HG03439 (cell line): ENCODE results near the gene EOGT.

Experiments
- ATAC-seq: cut with Tn5 transposase; IDR thresholded peaks from one replicate; pipeline ENCODE4 v1.9.1; 2021; ENCODE audit warnings: mild to moderate bottlenecking, moderate library complexity; ENCODE audit not compliant: unreplicated experiment

Gene EOGT

DNA sequence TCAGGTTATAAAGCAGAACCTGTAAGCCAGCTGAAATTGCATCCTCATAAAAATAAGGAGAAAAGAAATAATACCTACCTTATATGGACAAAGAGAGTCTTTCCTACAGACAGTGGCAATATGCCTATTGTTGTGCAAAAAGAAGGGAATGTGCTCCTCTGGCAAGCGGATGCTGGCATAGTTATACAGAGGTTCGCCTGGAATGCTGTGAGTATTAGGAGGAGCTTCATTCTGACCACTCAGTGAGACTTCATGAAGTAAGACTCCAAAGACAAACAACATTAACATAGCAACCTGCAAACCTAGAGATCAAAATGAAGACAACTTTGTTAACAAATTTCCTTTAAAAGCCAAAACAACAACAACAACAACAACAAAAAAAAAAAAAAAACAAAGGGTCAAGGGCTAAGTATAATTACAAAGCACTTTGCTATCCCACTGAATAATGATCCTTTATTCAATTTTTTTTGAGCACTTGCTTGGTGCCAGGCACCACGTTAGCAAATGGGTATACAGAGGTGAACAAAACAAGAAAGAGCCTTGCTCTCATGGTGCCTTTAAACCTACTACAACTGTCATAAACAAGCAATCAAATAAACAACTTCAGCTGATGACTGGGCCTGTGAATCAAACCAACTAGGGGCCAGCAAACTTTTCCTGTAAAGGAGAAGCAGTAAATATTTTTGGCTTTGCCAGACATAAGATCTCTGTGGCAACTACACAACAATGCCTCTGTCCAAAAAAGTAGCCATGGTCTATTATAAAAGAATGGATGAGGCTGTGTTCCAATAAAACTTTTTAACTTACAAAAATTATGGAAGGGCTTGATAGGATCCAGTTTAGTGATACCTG is 3.7 kb downstream of the EOGT start:
- no peak for ATAC-seq

DNA sequence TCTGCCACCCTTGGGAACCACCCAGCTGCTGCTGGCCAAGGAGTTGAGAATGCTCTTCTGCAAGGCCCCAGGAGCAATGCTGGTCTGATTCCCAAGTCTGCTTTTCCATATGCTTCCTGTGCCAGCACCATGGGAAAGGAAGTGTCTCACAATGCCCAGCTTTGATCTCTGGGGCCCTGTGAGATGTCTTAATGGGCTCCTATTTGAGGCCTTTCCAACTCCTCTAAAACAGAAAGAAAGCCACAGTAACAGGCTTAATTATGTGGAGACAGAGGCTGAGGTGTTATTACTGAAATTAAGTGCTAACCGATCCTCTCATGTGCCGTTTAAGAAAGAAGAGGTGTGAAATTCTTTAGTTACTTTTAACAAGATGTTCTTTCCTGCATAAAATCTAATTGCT is 4.5 kb downstream of the EOGT start:
- no peak for ATAC-seq

DNA sequence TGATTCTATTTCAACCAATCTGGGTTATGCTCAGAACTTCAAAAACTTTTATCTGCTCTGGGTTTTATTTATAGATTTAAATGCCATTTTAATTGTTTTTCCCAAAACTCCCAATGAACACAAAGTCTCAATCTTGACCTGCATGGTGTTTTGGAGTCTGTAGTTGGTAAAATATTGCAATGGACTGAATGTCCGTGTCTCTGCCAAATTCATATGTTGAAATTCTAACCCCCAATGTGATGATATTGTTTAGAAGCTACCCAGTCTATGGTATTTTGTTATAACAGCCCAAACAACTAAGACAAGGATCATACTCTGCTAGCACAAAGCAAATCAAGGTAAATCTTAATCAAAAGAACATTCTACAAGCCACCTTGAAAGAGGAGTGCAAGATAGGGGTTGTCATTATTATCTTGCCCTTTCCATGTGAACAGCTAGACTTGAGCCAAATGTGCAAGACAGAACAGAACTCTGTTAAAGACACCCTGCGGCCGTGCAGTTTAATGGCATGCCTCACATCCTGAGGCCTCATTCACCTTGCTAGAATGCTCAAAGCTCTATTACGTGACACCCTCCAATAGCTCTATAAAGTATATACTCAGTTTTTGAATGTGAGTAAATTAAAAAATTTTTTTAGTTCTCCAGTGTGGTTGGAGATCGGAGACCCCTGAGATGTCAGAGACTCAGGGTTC is 7.5 kb downstream of the EOGT start:
- ATAC-seq: no peak

DNA sequence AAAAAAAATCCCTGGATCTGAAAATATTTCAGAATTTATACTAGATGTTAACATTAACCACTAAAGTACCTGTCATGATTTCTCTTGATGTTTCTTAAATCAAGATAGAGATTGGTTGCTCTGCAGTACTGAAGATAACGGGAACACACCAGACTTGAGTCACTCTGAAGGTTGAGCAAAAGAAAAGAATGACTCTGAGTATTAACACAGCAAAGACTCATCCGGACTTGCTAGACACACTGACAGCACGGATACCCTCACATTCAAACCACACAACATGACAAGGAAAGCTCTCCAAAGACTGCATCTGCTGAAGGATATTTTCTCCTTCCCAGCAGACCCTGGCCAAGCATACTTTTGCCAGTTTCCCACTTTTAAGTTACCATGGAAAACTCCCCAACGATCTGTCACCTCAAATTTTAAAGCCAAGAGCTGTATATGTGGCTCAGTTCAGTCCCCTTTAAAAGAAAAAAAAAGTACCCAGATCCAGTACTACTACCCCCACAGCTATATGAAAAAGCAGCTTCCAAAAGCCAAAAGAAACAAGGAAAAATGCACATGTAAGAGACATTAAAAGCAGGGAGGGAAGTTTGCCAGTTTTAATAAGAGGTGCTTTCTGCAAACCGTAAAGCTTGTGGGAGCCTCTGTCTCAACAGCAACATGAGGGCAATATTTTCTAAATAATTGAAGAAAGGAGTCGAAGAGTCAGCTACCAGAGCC is 8.3 kb downstream of the EOGT start:
- no peak for ATAC-seq

DNA sequence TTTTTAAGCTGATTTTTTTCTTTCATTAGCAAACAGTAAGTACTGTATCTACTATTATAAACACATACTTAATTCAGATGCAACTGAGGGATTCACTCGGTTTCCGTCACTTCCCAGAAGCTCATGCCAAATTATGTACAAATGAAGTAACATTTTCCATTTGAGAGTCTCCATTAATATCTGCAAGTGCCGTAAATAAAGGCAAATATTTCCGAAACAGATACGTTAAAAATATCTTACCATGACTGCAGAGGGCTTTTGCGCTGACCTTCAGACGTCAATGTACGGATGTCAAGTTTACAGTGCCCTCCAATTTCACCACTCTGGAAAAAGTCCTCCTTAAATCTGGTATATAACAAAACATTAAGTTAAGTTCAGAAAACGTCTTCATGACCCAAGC is 9.3 kb downstream of the EOGT start:
- ATAC-seq: no peak

DNA sequence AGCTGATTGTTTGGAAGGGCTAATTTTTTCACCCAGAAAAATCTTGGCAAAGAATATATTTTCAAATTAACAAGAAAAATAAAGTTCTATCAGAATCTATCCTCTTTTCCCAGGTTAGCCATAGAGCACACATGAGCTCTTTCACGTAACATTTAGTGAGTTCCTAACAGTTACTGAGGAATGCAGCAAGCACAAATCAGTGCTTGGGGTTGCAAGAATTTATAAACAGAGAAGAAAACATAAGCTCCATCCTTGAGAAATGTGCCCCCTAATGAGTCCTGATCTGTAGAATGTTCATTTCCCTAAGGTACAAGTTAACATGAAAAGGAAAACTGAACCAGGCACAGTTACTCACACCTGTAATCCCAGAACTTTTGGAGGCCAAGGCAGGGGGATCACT is 13.9 kb downstream of the EOGT start:
- ATAC-seq: no peak

DNA sequence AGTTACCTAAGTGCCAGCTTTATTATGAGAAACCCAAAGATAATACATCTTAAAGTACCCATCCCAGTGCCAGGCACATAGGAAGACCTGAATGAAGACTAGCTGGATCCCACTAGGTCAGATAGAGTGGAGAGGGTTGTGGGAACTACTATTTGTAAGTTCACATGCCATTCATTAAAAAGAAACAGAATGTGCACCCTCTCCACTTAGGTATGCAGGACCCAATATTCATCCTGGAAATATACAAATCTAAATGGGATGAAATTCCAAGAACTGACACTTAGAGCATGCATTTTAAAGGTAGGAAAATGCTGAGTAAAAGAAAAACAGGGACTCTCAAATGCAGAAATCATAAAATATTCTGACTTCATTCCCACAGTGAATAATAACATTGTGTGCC is 14.3 kb downstream of the EOGT start:
- ATAC-seq: no peak

DNA sequence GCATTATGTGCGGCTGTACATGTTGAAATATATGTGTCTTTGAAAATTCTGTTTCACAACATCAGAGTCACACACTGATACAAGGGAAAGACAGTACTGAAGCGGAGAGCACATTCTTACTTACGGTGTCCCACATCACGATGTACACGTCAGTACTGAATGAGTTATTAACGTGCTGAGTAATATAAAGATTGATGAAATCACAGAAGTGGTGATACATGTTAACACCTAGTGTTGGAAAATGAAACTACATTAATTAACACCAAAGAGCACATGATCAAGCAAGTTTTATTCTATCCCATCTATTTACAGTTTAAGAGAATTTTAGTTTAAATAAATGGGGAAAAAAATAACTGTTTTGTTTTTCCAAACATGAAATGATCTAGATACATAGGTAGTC is 15.6 kb downstream of the EOGT start:
- peak; percentile 87 for ATAC-seq

DNA sequence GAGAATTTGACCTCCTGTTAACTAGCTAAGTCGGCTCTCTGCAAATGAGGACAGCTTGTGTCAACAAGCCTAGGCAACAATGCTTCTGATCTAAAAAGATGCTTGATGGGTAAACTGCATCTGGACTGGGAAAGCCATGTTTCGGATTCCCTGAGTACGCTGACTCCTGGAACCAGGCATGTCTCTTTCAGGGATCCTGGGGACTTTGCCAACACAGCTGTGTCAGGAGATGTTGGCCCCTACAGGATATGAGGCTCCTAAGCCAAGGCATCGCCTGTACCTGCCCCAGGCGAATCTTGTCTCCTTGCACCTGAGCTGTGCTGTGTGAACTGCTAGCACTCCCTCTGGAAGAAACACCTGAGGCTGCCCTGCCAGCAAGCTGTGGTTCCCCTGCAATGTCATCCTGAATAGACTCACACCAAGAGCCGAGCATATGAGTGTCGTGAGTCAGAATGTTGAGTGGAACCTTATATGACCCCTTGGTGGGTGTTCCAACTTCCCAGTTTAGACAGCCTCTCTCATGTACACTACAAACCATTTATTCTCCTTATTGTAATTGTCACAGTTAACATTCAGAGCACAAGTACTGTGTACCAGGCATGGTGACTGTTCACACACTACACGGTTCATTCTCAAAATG is 17.0 kb downstream of the EOGT start:
- no peak for ATAC-seq

DNA sequence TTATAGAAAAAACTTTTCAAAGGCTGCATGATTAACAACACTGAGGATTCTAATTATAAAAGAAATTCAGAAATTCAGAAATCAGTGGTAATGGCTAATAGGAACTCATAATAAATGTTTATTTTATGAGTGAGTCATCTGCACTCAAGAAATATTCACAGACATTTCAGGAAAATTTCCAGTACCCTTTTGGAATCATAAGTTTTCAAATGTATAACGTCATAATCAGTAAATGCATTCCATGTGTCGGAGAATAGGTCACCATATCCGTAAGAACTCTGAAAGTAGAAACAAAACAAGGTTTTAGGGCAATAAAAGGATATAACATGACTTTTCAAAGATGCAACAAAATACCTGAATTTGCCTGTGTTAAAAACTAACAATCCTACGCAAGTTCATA is 24.7 kb downstream of the EOGT start:
- ATAC-seq: no peak

DNA sequence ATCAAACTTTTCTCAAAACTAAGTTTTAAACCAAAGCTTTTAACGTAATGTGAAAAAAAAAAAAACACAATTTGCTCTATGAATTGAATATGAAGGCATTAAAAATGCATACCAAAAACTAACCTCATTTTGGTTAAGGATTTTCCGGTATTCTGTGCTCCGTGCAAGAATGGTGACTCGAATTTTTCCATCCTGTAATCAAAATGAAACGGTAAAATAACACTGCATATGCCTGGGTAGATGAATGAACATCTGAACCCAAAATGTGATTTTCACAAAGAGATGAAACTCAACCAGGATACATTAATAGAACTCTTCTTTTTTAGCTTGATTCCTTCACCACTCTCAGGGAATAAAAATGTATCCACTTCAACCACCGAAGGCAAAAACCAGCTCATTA is 26.2 kb downstream of the EOGT start:
- no peak for ATAC-seq

DNA sequence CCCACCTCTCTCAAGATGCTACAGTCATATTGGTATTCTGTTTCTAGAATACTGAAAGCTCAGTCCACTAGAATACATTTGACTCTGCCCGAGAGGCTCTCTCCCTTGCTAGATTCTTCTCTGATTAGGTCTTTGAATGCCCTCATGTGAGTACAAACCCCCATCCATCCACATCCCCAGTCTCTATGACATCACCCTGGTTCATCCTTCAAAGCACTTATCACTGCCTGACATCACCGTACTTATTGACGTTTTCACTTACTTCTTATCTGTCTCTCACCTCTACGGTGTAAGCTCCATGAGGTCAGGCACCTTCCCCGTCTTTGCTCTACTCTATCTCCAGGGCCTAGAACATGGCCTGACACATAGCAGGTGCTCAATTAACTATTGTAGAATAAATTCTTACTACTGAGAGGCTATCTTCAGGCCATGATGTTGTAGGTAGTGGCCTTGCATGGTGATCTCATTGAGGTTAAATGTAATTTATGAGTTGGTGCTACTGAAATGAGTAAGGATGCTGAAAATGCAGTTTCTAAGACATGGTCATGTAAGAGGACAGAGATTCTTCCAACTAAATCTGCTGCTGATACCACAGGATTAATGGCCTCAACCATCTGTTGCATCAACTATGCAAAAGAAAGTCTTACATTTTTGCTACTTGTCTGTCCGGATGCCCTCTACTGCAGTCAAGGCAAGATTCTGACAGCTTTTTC is 26.8 kb downstream of the EOGT start:
- ATAC-seq: no peak

DNA sequence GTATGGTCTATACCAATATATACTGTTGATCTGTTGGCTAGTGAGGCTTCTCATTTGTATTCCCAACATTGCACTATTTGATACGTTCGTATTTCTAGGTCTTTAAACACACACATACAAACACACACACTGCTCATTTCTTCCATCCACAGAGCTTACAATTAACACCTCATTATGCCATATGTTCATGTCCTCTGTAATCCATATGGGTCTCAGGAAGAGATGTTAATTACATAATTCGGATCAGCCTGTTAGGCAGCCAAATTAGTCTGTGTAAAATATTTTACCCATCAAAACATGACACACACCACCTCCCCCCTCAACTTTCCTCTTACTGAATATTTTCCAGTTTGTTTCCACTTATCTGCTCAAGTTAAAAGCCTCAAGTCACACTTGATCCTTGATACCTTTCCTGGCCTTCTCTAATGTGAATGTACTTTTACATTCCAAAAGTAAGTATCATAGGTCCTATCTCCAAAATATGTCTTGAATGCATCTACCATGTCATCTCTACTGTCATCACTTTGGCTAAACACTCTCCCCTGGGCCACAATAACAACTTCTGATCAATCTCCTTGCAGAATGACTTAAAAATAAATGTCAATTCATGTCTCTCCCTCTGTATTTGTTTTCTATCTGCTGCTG is 28.2 kb downstream of the EOGT start:
- ATAC-seq: no peak

DNA sequence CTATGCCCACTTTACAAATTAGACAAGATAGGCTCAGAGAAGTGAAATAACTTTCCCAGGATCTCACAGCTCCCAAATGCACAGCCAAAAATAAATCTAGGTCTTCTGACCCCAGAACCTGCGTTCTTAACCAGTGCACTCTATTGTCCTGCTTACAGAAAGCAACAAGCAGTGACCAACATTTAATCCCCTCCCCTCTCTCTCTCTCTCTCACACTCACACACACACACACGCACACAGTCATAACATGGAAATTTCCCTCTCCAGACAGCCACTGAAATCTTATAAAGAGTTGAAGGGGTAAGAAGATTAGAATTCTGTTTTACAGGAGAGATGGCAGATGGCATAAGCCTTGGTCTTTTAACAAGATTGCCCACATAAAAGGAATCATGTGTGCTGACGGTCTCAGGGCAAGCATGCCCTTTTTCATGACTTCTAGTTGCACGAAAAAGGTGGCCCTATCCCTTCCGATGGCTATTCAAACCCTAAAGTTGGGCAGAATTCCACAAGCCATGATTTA is 29.4 kb downstream of the EOGT start:
- no peak for ATAC-seq

DNA sequence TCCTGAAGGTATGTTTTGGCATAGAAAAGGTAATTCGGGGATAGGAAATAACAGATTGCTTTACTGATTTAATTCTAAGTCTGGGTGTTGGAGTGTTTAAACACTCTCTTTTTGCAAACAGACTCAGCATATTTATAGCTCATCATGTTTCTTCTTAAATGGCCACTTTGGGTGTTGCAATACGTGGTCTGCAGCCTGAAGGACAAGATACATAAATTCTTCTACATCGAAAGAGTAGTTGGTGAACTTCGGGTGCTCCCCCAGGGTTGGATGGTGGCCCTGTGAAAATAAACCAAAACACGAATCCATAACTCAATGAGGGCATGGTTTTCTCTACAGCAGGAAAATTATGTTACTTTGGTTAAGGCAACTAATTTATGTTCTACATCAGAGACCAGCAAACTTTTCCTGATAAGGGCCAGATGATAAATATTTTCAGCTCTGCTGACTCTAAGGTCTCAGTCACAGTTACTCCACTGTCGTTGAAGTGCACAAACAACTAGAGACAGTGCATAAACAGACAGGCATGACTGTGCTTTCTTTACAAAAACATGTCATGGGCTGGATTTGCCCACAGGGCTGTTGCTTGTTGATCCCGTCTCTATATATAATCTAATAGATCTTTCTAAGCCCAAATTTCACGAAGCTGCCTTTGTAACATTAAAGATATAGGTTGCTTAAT is 35.9 kb downstream of the EOGT start:
- no peak for ATAC-seq

DNA sequence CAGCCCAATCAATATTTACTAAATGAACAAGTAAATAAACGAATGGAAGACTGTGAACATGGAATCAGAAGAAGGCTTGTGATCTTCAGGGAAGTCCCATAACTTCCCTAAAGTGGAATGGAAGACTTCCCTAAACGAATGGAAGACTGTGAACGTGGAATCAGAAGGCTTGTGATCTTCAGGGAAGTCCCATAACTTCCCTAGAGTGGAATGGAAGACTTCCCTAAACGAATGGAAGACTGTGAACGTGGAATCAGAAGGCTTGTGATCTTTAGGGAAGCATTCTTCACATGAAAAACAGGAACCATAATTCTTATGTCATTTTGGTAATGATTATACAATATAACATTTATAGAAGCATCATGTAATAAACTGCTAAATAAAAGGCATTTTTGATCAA is 38.8 kb downstream of the EOGT start:
- no peak for ATAC-seq

DNA sequence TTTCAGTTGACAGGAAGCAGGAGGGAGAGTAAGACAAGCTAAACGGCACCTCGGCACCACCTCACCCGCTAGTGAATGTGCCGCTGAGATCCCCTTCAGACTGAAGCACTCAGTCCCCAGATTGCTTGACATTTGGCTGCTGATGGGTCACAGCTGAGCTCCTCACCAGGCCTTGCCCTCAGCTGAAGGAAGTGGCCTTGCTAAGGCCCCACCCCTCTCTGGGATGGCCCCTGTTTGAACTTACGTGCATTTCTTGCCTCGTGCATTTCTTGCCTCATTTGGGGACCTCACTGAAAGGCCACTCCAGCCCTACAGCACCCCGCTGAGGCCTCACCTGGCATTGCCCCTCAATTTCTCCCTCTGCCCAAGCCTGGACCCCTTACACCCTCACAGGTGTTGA is 39.8 kb downstream of the EOGT start:
- no peak for ATAC-seq

DNA sequence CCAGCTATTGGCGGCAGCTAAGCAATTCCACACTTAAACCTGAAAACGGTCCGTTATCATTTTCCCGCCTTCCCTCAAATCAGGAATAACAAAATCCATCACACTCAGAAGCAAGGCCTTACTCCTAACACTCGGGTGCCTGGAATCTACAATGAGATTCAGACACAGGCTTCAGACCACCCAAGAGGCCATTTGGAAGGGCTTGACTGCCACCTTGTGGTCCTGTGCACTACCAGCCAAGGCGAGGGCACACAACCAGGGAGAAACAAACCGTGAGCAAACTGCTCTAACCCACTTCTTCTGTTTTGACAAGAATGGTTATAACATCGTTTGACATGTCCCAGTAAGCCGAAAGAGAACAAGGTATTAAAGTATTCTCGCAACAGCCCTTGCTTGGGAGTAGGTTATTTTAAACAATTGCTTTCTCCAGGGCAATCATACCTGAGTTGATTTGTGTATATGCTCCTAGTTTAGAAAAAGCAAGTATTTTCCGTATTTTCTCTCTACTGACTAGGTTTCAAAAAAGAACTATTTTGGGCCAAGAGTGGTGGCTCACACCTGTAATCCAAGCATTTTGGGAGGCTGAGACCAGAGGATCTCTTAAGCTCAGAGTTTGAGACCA is 41.0 kb downstream of the EOGT start:
- ATAC-seq: no peak

DNA sequence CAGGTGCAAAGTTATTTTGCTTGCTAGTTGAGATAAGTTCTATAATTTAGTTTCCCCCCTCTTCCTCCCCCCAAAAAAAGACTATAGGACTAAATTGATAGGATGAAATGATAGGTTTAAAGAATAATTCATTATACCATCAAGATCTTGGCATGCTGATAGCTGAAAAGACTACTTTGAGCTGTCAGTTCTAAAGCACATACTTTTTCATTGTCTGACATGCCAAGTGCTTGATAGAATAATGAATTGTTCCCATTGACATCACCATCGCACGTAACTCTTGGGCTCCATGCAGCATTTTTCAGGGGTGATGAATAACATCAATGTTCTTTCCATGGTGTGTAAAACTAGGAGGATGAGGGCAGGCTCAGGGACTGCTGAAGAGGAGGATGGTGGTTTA is 48.8 kb downstream of the EOGT start:
- ATAC-seq: no peak
